Putamen (tissue), 1 donor: Measurements from ENCODE around the gene SH3D19.
A peak's percentile ranks its signal among the peaks of the same experiment; 100 is the strongest.
"Not testable (repeated sequence)": the region's sequence is repeated elsewhere in the genome, so short reads cannot be mapped to it uniquely, and the experiment has no call there.

Experiments
- DNase-seq: peaks from one replicate; pipeline ENCODE4 v3.0.0-alpha.2; 2016; ENCODE audit warnings: low spot score

SH3D19 gene

GRCh38 chr4:151152028-151152427 lies 173.4 kb downstream of the SH3D19 start:
- DNase-seq, result no peak

DNA sequence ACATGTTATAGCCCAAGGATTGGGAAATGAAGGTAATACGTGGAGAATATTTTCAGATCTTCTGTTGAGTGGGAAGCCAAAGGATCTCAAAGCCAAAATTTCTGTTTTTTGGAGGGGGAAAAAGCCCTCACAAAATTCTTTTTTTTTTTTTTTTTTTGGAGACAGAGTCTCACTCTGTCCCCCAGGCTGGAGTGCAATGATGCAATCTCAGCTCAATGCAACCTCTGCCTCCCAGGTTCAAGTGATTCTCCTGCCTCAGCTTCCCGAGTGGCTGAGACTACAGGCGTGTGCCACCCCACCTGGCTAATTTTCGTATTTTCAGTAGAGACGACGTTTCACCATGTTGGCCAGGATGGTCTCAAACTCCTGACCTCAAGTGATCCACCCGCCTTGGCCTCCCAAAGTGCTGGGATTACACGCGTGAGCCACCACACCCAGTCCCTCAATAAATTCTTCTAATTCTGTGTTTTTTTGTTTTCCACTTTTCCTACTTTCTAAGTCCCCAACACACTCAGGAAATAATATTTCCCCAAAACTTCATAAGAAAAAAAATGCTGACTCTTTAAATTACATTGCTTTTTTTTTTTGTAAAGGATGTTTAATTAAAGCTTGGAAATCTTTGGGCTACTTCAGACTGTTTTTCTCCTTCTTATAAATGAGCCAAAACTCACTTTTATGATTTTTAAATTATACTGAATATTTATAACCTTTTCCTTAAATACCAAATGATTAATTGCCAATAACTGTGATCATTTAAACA lies 174.4 kb downstream of the SH3D19 start:
- no peak for DNase-seq

- no peak for DNase-seq
These were observed 177.1 kb downstream of the SH3D19 start for GRCh38 chr4:151148261-151148660.

DNA sequence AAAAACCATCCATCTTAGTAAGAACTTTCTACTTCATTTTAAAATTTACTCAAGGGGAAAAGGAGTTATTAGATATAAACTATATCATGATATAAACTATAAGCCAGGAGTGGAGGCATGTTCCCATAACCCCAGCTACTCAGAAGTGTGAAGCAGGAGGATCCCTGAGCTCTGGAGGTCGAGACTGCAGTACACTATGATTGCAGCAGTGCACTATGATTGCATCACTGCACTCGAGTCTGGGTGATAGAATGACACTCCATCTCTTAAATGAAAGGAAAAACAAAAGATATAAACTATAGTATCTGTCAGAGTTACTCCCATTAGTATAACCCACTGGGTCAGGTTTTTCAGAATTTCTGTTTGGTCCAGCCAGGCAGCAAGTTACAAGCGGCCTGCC lies 178.4 kb downstream of the SH3D19 start:
- no peak for DNase-seq

DNA sequence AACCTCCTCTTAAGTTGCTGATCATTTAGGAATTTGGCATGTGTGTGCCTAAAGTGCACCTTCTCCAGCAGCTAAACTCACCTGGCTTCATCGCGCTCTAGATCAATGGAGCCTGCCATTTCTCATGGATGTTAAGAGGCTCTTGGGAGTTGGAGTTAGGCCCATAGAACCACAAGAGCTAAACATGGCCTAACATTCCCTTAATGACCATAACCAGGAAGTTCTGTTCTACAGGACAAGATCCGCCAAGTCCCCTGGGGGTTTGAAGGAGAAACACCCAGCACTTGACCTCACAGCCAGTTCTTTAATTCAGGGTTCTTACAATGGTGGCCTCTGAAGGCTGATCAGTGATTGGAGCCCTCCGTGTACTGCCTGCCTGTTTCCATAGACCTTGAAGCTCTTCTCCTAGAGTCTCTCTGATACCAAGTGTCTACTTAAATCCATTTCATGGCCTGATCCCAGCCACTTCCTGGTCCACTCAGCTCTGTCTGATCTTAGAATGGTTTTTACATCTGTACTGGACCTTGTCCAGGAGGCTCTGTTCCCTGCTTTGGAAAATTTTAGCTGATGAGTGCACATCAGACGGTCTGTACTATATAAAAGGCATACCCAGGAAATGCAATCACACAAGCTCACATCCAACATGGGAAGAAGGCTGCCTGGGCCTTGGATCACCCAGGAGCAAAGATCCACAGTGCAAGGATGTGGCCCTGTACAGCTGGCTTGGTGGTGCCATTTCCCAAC lies 180.9 kb downstream of the SH3D19 start:
- no peak for DNase-seq

DNA sequence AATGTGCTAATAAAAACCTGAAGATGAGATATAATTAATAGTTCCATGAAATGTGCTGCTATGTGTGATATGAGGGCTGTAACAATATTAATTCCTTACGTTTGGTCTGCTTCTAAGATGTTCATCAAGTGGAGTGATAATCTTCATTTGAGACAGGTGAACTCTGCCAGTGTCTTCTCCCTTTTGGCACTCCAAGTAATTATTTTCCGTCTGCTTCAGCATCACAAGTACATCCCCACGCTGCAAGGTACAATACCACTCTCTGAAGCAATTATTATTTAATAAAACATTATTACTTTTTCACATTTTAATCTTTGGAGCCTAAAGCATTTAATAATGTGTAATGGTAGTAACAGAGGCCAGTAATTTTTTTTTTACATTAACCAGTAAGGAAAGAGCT lies 181.6 kb downstream of the SH3D19 start:
- DNase-seq, result no peak

DNA sequence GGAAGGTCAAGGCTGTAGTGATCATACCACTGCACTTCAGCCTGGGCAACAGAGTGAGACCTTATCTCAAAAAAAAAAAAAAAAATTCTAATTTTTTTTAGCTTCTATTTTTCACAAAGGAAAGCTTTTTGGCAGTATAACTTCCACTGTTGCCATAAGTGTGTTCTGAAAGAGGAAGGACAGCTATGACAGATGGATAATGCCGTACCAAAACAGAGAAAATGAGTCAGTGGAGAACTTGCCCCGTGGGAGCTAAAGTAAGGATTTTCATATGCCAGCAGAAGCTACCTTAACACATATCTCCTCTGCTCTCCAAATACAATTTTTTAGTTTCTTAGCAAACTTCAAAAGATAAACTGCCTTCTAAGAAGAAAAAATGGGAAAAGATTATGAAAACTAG lies 182.2 kb downstream of the SH3D19 start:
- no peak for DNase-seq

GRCh38 chr4:151142758-151143157 lies 182.6 kb downstream of the SH3D19 start:
- no peak for DNase-seq

DNA sequence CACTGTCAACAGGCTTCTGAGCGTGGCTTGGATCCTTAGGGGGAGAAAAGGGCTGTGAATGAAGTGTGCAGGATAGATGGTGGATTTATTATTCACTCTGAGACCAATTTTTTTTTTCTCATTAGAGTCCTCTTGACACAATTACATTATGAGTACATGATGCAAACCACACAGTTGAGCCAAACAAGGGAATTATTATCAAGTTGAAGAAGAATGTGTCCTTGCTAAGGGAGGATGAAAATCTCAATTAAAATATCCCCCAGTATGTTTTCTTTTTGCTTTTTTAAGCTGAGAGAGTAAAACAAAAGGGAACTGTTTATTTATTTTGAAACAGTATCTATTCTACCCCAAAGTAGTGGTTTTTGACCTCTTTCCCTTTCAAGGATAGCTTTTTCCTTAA lies 185.6 kb downstream of the SH3D19 start:
- no peak for DNase-seq

GRCh38 chr4:151136048-151136447 lies 189.4 kb downstream of the SH3D19 start:
- not testable (repeated sequence) for DNase-seq

GRCh38 chr4:151133311-151133710 lies 192.1 kb downstream of the SH3D19 start:
- DNase-seq, result no peak

DNA sequence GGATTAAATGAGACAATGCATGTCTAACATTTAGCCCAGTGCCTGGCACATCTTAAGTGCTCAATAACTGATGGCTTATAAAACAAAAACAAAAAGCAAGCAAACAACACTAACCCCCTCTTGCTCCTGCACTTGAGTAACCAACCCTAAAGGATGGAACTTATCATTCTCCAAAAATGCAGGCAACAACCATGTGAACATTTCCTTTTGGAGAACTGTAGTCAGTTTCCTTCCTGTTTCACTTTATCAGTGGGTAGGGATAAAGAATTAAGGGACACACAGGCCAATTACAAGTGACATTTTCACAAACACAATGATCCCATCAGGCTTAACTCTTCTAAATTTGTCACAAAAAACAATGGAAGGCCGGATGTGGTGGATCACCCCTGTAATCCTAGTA lies 195.6 kb downstream of the SH3D19 start:
- DNase-seq, result no peak

- DNase-seq, result peak; percentile 67
These were observed 207.9 kb downstream of the SH3D19 start for GRCh38 chr4:151117371-151117962.

GRCh38 chr4:151114986-151115385 lies 210.4 kb downstream of the SH3D19 start:
- no peak for DNase-seq

GRCh38 chr4:151114338-151114737 lies 211.1 kb downstream of the SH3D19 start:
- no peak for DNase-seq

DNA sequence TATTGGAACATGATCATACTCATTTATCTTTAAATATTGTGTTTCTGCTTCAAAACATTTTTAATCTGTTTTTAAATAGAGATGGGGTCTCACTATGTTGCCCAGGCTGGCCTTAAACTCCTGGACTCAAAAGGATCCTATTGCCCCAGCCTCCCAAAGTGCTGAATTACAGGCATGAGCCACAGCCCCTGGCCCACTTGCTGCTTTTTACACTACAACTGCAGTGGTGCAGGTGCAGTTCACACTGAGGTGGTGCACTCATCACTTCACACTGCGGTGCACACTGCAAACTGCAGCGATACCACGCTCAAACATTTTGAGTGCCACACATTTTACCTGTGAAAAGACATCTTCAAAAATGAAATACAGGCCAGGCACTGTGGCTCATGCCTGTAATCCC lies 215.2 kb downstream of the SH3D19 start:
- no peak for DNase-seq

DNA sequence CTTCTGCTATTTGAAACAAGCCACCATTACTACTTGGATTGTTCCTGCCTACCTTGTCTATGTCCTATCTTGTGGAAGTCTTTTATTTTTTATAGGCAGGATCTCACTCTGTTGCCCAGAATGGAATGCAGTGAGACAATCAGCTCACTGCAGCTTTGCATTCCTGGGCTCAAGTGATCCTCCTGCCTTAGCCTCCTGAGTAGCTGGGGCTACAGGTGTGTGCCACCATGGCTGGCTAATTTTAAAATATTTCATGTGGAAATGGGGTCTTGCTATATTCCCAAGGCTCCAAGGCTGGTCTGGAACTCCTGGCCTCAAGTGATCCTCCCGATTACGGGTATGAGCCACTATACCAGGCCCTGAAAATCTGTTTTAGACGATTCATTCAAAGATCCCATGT lies 218.3 kb downstream of the SH3D19 start:
- DNase-seq, result no peak

- DNase-seq, result no peak
These were observed 219.9 kb downstream of the SH3D19 start for GRCh38 chr4:151105454-151106032.

- DNase-seq, result no peak
These were observed 220.8 kb downstream of the SH3D19 start for GRCh38 chr4:151104621-151105020.

GRCh38 chr4:151103758-151104157 lies 221.6 kb downstream of the SH3D19 start:
- no peak for DNase-seq

- DNase-seq, result no peak
These were observed 224.9 kb downstream of the SH3D19 start for GRCh38 chr4:151100531-151100930.

DNA sequence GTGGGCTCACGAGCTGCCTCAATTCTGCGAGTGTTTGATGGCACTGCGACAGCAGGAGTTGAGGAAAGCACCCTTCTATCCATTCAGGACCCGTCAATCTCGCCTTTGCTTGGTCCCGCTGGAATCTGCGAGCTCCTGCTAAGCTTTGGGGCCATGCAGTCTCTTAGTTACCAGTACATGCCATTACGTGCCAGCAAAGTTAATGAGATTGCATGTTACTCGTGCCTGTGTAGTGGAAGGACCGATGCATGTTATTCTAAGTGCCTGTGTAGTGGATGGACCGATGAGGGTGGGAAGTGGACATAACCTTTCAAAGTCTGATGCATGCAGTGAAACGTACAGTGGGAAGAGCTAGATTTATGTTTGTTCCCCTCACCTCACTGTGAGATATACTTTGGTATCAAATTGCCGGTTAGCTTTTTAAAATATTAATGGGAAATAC lies 225.4 kb downstream of the SH3D19 start:
- no peak for DNase-seq
